ENCODE results near the gene CDK18. TPM values are rescaled to one million over a fixed set of nuclear protein-coding genes. Genes with fewer than 3 reads are reported as not detected.

Gene CDK18
- total RNA-seq, 1 donor from 2014 or later, result 2.6 TPM

GRCh38 chr1:205542367-205542766 is 37.9 kb downstream of the CDK18 start:
- POLR2A ChIA-PET, result no interaction called here
- no peaks in the 10 kb centered on the region for H3K36me3 Mint-ChIP-seq (ENCODE audit: low read depth)
- peaks cover 41% of the 10 kb centered on the region for H3K27me3 Mint-ChIP-seq
- H3K9me3 Mint-ChIP-seq, result no peaks in the 10 kb centered on the region
- ATAC-seq (ENCODE audit: low read depth), result no peak
- H3K4me3 Mint-ChIP-seq, result no peak overlapping the region
- no peak overlapping the region for H3K27ac Mint-ChIP-seq
- peaks cover 8% of the 10 kb centered on the region for H3K4me1 Mint-ChIP-seq
- no peak for DNase-seq
- intact Hi-C loops (cut with micrococcal nuclease), result no loop called here
- CTCF ChIA-PET, result no interaction called here
- TF ChIP-seq CTCF (IDR thresholded peaks at IDR 0.05), result no peak

GRCh38 chr1:205543351-205544301 is 39.2 kb downstream of the CDK18 start:
- H3K36me3 Mint-ChIP-seq (ENCODE audit: low read depth), result no peaks in the 10 kb centered on the region
- H3K27ac Mint-ChIP-seq, result no peak overlapping the region
- no peak for ATAC-seq (ENCODE audit: low read depth)
- ChIA-PET POLR2A (no interaction called here), CTCF (interaction anchor here (0.5 to 1.4 kb wide), 4 partner anchors 48 to 211 kb away, joined by 3 to 4 read pairs (median 3); no protein-coding TSS in a partner anchor)
- H3K27me3 Mint-ChIP-seq, result peaks cover 49% of the 10 kb centered on the region
- no peak for DNase-seq
- intact Hi-C loops (cut with micrococcal nuclease), result no loop called here
- H3K4me1 Mint-ChIP-seq, result peaks cover 8% of the 10 kb centered on the region
- TF ChIP-seq CTCF (IDR thresholded peaks at IDR 0.05), result no peak
- H3K9me3 Mint-ChIP-seq, result no peaks in the 10 kb centered on the region
- H3K4me3 Mint-ChIP-seq, result no peak overlapping the region

- DNase-seq, result no peak
- Mint-ChIP-seq H3K27me3 (peaks cover 55% of the 10 kb centered on the region), H3K9me3 (no peaks in the 10 kb centered on the region), H3K36me3 (ENCODE audit: low read depth) (no peaks in the 10 kb centered on the region), H3K4me1 (peaks cover 5% of the 10 kb centered on the region), H3K27ac (no peak overlapping the region), H3K4me3 (no peak overlapping the region)
- POLR2A ChIA-PET, result interaction anchor here (0.6 kb wide), 1 partner anchor 38 kb away, joined by 8 read pairs; no protein-coding TSS in a partner anchor
- CTCF ChIA-PET, result no interaction called here
- no peak for ATAC-seq (ENCODE audit: low read depth)
- intact Hi-C loops (cut with micrococcal nuclease), result no loop called here
- no peak for TF ChIP-seq CTCF (IDR thresholded peaks at IDR 0.05)
Measured at GRCh38 chr1:205545001-205545919, 40.8 kb downstream of the CDK18 start.

GRCh38 chr1:205545991-205546390 is 41.5 kb downstream of the CDK18 start:
- POLR2A ChIA-PET, result interaction anchor here (0.6 kb wide), 1 partner anchor 38 kb away, joined by 8 read pairs; no protein-coding TSS in a partner anchor
- H3K4me3 Mint-ChIP-seq, result no peak overlapping the region
- ATAC-seq (ENCODE audit: low read depth) (no peak), DNase-seq (no peak)
- no peak overlapping the region for H3K27ac Mint-ChIP-seq
- H3K4me1 Mint-ChIP-seq, result peaks cover 5% of the 10 kb centered on the region
- intact Hi-C loops (cut with micrococcal nuclease), result no loop called here
- no peak for TF ChIP-seq CTCF (IDR thresholded peaks at IDR 0.05)
- H3K9me3 Mint-ChIP-seq, result no peaks in the 10 kb centered on the region
- no peaks in the 10 kb centered on the region for H3K36me3 Mint-ChIP-seq (ENCODE audit: low read depth)
- peaks cover 55% of the 10 kb centered on the region for H3K27me3 Mint-ChIP-seq
- CTCF ChIA-PET, result no interaction called here

- no peak for TF ChIP-seq CTCF (IDR thresholded peaks at IDR 0.05)
- H3K27me3 Mint-ChIP-seq, result peaks cover 53% of the 10 kb centered on the region
- DNase-seq (no peak), ATAC-seq (ENCODE audit: low read depth) (no peak)
- no peaks in the 10 kb centered on the region for H3K36me3 Mint-ChIP-seq (ENCODE audit: low read depth)
- POLR2A ChIA-PET, result no interaction called here
- peaks cover 5% of the 10 kb centered on the region for H3K4me1 Mint-ChIP-seq
- no peak overlapping the region for H3K4me3 Mint-ChIP-seq
- H3K27ac Mint-ChIP-seq, result no peak overlapping the region
- H3K9me3 Mint-ChIP-seq, result no peaks in the 10 kb centered on the region
- CTCF ChIA-PET, result no interaction called here
- intact Hi-C loops (cut with micrococcal nuclease), result no loop called here
Measured at GRCh38 chr1:205546541-205546940, 42.1 kb downstream of the CDK18 start.

Measured in activated B cell treated with CpG ODN at 0.5 μM for 24 hours (primary cell).